Omental fat pad (tissue), 4 donors: ENCODE results near the gene DHRS11. TPM values are rescaled to one million over a fixed set of nuclear protein-coding genes. Genes with fewer than 3 reads are reported as not detected.

Source experiments
- ATAC-seq: fragments of 150-250 bp; one replicate; pipeline ENCODE4 v1.9.1; 2016; ENCODE audit warnings: mild to moderate bottlenecking, moderate library complexity; ENCODE audit not compliant: low FRiP score
- DNase-seq: peaks from one replicate; pipeline ENCODE4 v3.0.0-alpha.2; 2019; ENCODE audit warnings: low spot score
- total RNA-seq, 4 donors: library from RNA; depleted of rRNA; stranded (reverse); fragments of >200 nt; gene quantifications; one replicate each; pipeline ENCODE4 v1.1.0, GENCODE V29; 2016
- TF ChIP-seq, protein P1 (sequence below), 3 donors: fragments of 450-650 bp; IDR thresholded peaks; one replicate each; pipeline ENCODE4 v1.5.1; 2016 to 2017; ENCODE audit warnings: antibody characterized with exemption in 3 of 3, mild to moderate bottlenecking in 3 of 3, moderate library complexity in 2 of 3

The DHRS11 gene
- total RNA-seq, 4 donors from 2014 or later, result 5.6 to 19.8 (median 11.1) TPM

DNA sequence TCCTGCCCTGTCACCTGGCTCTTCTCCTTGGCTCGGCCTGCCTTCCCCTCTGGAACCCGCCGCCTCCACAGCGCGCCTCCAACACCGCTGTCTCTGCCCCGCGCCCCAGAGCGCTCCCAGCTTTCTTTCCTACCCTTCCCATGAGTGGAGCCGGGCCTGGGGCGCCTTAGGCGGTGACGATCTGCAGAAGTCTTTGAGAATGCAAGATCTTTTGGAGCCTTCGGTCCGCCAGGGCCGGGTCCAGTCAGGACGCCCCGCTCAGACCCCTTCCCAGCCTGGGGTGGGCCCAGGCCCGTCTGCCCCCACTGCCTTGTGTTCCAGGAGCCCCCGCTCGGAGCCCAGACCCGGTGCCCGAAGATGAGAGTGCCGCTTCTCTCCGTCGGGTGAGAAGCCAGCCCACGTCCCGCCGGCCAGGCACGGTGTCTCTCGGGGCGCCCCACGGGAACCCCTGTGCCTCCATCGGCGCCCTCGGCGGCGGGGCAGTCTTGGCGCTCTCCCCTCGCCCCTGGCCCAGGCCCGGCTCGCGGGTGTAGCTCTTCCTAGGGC is 49.7 kb downstream of the DHRS11 start:
- TF ChIP-seq, protein P1, sequence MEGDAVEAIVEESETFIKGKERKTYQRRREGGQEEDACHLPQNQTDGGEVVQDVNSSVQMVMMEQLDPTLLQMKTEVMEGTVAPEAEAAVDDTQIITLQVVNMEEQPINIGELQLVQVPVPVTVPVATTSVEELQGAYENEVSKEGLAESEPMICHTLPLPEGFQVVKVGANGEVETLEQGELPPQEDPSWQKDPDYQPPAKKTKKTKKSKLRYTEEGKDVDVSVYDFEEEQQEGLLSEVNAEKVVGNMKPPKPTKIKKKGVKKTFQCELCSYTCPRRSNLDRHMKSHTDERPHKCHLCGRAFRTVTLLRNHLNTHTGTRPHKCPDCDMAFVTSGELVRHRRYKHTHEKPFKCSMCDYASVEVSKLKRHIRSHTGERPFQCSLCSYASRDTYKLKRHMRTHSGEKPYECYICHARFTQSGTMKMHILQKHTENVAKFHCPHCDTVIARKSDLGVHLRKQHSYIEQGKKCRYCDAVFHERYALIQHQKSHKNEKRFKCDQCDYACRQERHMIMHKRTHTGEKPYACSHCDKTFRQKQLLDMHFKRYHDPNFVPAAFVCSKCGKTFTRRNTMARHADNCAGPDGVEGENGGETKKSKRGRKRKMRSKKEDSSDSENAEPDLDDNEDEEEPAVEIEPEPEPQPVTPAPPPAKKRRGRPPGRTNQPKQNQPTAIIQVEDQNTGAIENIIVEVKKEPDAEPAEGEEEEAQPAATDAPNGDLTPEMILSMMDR (IDR thresholded peaks at IDR 0.05), result no peak
- no peak for DNase-seq
- no peak for ATAC-seq

DNA sequence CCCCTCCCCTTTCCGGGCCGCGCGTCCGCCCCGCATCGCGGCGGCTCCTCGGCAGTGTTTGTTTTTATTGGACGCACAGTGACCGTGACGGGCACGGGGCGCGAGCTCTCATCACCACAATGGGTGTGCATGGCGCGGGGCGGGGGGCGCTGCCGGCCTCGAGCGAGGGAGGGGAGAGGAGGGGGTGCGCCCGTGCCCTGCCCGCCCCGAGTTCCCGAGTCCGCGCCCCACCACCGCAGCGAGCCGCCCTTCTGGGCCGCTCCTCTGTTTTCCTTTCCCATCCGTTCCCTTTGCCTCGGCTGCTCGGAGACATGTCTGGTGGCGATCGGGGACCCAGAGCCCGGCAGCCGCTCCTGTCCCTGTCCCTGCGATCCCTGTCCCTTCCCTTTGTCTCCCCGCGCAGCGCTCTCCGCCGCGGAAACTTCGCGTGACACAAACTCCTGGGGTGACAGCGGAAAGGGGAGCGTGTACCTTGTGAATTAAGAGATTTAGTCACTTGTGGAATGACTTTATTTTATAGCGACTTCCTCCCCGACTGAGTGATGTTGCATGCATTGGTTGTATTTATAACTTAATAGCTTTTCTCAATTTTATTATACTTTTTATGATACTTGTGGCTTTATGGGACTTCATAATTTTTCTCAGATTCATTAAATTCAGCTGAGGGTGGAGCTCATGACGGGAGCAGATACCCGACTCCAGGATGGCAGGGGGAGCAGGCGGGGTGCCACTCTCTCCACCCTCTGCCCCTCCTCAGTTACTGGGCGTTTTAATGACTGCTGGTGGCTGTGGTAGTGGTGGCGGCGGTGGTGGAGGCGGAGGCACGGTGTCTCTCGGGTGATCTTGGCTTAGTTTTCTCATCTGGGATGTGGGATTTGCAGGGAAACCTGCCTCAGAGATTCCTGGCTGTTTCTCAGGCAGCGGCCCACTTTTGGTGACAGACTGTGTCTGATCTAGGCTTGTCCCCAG is 50.5 kb downstream of the DHRS11 start:
- ATAC-seq, result no peak
- TF ChIP-seq, protein P1 (IDR thresholded peaks at IDR 0.05), result no peak
- DNase-seq, result no peak

DNA sequence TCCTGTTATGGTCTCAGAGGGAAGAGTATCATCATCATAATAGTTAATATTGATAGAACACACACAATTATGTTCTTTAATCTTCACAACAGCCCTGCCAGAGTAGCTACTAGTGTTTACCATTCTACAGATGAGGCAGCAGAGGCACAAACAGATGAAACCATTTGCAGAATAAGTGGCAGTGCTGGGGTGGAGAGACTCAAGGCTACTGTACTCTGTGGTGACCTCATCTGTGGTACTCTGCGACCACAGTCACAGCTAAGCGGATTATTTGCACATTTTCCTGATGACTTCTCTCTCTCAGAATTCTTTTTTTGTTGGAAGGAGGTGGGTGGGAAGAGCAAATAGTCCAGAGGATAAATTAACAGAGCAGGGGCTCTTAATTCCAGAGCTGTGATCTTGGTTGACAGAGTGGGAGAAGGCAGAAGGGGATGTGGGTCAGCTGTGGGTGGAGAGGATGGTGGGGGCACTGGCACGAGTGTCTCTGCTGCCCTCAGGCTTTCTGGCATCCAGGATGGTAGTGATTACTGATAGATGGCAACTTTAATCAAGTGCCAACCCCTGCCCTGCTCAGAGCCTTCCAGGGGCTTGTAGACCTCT is 51.5 kb downstream of the DHRS11 start:
- no peak for ATAC-seq
- no peak for DNase-seq
- TF ChIP-seq, protein P1 (IDR thresholded peaks at IDR 0.05), result no peak

DNA sequence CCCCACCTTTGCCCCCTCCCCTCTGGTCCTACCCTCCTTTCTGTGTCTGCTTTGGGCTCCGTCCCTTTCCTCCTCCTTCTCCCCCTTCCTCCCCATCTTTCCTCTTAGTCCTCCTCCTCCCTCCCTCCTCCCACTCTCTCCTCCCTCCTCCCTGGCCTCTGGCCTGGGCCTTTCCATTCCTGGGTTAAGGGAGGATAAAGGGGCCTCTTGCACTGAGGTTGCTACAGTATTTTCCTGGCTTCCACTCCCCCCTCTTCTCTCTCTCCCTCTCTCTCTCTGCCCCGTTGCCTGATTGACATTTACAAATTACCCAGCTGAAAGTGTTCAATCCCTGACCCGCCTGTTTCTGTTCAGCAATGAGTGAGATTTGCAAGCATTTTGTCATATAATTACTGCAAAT is 53.7 kb downstream of the DHRS11 start:
- DNase-seq (no peak), ATAC-seq (no peak)
- TF ChIP-seq, protein P1 (IDR thresholded peaks at IDR 0.05), result no peak

DNA sequence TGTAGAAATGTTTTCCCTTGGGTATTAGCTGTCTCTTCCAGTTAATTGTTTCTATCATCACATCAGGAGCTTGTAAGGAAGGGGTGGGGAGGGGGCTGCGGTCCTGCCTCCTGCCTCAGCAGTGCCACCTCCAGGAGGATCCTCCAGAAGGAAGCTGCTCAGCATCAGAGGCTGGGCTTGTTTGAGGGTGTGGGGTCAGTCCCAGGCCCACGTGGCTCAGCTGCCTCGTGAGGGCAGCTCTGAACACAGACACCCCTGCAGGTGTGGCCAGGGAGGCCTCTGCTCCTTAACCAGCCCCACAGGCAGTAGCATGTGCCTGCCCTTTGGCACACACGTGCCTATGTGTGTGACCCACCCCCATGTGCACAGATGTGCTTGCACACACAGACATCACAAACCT is 56.0 kb downstream of the DHRS11 start:
- TF ChIP-seq, protein P1 (IDR thresholded peaks at IDR 0.05), result no peak
- DNase-seq (no peak), ATAC-seq (no peak)

DNA sequence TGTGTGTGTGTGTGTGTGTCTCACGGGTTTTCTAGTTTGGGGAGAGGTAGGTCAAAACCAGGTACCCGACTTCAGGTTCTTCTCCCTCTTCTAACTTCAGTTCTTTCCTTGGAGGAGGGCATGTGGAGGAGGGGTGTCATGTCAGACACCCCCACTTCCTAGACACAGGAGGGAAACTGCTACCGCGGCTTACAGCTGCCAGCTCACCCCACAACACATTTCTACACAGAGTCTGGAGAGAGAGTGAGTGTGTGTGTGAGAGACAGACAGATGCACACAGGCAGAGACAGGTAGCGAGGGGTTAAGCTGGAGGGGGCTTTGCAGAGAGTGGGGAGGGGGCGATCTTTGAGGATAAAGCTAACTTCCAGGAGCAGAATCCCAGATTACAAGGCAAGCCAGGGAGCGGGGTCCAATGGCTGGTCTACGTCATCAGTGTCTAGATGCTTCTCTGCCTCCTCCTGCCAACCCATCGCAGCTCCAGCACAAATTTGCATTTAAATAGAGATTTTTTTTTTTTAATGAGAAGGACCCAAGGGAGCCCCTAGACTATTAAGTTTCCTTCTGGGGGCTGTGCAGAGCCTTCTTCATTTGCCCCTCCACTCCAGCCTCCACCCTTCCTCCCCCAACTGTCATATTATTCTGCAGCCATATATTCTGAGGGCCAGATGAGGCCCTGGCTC is 58.6 kb downstream of the DHRS11 start:
- TF ChIP-seq, protein P1 (IDR thresholded peaks at IDR 0.05), result no peak
- ATAC-seq (no peak), DNase-seq (no peak)

Other genes with a start within 250 kb of the DHRS11 start
- gene TBC1D3H, start 203.4 kb upstream of the DHRS11 start, total RNA-seq, result not detected
- gene ZNHIT3, start 105.2 kb upstream of the DHRS11 start, total RNA-seq, result 10 to 100 TPM; 19.8 to 35.2 (median 25.4) TPM
- gene MYO19, start 57.0 kb upstream of the DHRS11 start, total RNA-seq, result 100 to 1,000 TPM in 1 of 4 donors, 10 to 100 TPM in 3; 25.6 to 103 (median 39.6) TPM
- 10 to 100 TPM in 1 of 4 donors, 1 to 10 TPM in 3; 3.8 to 15.3 (median 7.2) TPM for gene PIGW, start 56.9 kb upstream of the DHRS11 start, total RNA-seq
- gene GGNBP2, start 47.0 kb upstream of the DHRS11 start, total RNA-seq, result 10 to 100 TPM; 54.3 to 80.9 (median 63.1) TPM
- gene MRM1, start 9.7 kb downstream of the DHRS11 start, total RNA-seq, result 1 to 10 TPM; 5.3 to 8.2 (median 5.6) TPM